GM19328 (cell line): Measurements from ENCODE around the gene CFC1B.
"Not testable (repeated sequence)": the region's sequence is repeated elsewhere in the genome, so short reads cannot be mapped to it uniquely, and the experiment has no call there.

ENCODE experiments used
- ATAC-seq: cut with Tn5 transposase; IDR thresholded peaks from one replicate; pipeline ENCODE4 v1.9.1; 2021; ENCODE audit warnings: mild to moderate bottlenecking, moderate library complexity; ENCODE audit not compliant: unreplicated experiment

The CFC1B gene

DNA sequence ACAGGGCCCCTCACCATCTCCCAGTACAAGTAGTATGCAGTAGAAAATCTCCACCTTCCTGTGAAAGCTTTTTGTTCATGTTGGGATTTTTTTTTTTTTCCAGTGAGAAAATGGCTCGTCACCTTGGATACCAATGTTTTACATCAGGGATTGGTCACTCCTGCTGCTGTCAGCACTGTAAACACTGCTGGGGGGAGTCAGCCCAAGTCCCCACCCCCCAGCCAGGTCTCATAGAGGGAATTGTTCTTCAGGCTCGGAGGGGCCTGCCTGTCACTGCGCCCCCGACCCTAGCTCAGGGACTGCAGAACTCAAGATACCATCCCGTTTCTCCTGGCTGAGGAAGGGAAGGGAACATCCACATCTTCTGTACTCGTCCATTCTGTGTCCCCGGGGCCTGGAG, at the start of gene CFC1B:
Gene CFC1B (plus strand): TSS at position 231 of the 400 bp plus-strand sequence. CDS start 263 bp downstream, outside the sequence.
- not testable (repeated sequence) for ATAC-seq

DNA sequence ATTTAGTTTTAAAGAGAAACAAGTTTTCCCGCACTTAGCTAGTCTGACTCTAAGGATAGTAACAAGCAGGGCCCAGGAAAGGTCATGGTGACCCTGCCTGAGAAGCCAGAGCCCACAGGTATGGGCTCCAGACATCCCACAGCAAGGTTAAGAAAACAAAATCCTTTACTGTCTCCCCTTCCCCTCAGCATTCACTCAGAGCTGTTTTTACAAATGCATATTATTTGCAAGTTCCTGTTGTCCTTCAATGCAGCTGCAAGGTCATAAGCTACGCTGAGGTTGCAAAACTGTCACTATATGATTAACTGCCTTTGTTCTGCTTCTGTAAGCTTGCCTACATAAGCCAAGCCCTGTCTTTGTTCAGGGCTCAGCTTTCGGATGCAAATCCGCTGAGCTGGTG, 29.9 kb upstream of the CFC1B start:
- ATAC-seq, result not testable (repeated sequence)

DNA sequence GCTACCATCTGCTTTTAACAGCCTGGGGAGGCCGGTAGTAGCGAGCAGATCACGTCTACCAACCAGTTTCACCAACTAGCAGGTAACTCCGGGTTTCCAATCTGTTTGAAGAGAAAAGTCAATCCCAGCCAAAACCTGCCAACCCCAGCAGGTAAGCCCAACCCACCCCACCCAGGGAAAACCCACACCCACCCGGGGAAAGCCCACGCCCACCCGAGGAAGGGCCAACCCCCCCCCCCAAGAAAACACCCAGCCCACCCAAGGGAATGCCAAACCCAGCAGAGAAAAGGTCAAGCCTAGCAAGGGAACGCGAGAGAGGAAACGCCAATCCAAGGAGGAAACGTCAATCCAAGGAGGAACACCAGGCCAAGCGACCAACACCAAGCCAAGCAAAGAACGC, 11.8 kb upstream of the CFC1B start, which contains the start of gene POTEI:
Gene POTEI (minus strand): TSS at position 101 of the 400 bp plus-strand sequence. CDS start 93 bp downstream, at position 8.
- ATAC-seq, result not testable (repeated sequence)

DNA sequence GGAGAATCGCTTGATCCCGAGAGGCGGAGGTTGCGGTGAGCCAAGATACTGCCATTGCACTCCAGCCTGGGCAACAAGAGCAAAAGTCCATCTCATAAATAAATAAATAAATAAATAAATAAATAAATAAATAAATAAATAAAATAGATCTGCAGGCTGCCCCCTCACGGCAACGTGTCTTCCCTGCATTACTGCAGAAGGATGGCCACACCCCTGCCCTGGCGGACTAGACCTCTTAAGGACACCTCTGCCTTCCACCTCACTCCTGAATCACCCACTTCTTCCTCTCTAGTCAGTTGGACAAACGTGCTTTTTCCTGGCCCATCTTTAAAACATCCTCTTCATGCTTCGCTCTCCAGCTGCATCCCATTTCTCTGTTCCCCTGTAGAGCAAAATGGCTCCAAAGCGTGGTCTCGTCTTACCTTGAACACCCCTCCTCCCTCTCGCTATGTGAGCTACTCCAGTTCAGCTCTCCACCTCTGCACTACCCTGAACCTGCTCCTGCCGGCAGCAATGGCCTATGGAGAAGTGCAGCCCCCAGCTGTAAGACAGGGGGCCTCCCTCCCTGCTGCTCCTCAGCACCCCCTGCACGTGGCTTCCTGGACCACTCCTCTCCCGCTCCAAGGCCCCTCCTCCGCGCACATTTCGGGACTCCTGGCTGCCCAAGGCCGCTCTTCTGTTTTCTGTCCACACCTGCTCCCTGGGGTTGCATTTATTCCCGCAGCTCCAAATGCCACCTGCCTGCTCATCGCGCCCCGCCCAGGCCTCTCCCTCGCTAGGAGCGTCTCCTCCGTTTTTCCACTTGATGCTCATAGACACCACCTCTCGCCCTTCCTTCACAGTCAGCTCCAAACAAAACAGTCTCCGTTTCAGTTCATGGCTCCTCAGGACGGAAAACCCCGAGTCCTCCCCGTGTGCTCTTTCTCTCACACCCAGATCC, 9.9 kb upstream of the CFC1B start:
- not testable (repeated sequence) for ATAC-seq

DNA sequence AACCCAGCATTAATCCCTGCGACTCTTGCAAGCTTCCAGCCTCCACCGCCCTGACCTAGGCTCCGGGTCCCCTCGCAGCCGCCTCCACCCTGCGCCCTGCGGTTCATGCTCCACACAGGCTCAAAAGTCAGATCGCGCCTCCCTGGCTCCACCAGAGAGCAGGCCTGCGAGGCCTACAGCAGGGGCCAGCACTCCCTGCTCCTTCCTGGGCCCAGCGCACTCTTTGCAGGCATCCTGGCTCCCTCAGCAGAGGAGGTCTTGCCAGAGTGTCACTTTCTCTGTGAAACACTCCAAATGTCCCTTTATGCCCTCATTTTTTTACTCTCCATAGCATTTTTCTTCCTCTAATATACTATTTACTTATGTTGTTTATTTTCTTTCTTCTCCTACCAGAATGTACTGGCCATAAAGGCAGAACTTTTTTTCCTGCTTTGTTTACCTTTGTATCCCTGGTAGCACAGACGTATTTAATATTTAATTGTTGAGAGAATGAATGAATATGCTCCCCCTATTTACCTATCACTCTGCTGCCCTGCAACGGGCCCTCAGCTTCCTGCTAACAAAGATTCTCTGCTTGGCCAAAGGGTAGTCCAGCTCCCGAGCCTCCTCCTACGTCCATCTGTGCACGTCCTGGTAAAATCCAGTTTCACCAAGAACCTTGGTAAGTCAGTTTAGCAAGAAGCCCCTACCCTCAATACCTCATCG, 9.1 kb upstream of the CFC1B start:
- not testable (repeated sequence) for ATAC-seq

DNA sequence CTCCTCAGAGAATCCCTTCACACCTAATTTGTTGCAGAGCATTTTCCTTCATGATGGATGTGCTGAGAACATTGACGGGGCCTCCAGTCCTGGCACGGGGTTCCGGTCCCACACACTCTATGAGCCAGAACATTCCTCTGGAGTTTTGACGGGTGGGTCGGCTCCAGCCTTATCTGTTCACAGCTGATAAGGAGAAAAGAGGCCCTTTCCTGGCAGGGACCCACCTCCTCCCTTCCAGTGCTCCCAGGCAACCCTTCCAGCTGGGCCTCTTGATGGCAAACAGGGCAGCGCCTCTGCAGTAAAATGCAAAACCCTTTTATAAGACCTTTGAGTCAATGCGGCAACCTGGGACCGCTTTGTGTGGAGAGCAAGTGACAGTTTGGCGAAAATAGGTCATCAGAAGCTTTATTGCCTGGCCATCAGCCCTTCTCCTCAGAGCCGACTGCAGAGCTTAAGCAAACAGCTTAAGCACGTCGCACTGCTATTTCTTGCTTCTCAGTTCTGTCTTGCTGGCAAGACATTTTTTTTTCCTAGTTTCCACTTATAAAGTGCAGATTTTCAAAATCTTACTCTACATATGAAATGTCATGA, 2.4 kb upstream of the CFC1B start:
- ATAC-seq, result not testable (repeated sequence)

DNA sequence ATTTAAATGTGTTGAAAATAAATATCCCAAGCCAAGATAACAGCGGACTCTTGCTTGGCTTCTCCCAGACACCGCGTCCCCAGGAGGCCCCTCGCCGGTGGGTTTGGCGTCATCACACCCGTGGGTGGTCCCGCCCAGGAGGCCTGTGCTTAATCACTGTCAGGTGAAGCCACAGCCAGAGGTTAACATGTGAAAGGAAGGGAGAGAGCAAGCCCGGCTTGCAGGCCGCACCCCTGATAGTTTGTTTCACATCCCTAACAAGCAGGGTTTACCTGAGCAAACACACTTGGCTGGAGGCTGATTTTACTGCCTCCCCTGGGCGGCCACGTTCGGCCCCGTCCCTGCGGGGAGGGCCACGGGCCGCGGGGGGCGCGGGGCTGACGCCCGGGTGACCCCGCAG, 1.4 kb downstream of the CFC1B start:
- ATAC-seq, result not testable (repeated sequence)

DNA sequence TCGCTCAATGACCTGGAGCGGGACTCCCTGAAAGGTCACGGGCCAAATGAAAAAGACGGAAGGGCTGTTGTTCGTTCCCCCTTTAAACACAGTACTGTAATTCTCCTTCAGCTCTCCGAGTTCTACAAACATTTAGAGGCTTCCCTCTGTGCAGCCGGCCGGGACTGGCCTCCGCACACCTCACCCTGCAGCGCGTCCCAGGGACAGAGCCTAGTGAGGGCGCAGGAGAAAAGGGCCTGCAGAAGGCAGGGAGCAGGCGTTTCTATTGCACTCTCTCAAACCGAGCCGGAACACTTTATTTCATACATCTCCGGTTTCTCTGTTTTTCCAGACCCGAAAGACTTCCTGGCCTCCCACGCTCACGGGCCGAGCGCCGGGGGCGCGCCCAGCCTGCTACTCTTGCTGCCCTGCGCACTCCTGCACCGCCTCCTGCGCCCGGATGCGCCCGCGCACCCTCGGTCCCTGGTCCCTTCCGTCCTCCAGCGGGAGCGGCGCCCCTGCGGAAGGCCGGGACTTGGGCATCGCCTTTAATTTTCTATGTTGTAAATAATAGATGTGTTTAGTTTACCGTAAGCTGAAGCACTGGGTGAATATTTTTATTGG, 6.4 kb downstream of the CFC1B start:
- ATAC-seq, result not testable (repeated sequence)

DNA sequence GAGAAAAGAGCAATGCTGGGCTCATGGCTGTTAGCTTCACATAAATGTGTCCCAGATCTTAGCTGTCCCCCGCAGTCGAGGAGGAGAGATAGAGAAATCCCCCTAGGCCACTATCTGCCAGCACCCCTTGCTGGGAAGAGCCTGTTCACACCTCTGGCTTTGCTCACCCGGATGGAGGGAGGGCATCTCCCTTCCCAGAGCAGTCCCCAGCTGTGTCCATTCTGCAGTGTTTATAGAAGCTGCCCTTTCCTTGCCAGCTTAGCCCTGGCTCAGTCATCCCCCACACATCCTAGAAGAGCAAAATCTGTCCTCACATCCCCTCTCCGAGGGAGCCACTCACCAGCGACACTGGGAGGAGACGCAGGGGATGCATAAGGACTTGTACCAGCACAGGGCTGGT, 8.5 kb downstream of the CFC1B start:
- not testable (repeated sequence) for ATAC-seq

DNA sequence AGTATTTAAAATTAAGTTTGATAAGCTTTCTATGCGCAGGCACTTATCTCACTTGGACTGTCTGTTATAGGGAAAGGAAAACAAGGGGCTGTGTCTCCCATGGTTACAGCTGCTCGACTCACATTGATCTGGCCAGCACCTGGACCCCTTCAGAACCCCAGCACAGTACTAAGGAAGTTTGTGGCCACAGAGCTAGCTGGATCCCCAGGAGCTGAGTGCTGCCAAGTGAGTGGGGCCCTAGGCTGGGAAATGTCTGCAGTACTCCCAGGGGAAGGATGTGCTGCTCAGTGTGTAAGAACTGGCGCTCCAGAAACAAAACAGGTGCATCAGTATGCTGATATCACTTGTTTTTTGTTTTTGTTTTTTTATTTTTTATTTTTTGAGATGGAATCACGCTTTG, 9.2 kb downstream of the CFC1B start:
- not testable (repeated sequence) for ATAC-seq

DNA sequence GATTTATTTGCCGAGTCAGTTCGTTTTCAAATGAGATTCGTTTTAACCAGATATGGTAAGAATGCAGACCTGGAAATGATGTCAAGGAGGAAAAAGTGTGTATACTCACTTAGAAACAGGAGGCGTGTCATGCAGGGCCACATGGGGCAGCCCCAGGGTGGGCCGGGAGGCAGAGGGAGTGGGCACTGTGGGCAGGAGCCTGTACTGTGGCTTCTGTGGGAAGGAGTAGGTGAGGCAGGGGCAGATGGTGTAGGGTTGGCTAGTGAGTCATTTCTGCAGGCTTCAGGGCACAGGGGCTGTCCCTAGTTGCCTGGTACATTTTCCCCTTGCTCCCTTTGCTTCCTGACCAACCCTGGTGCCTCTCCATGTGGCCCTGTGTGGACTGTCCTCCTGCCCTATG, 10.2 kb downstream of the CFC1B start:
- ATAC-seq, result not testable (repeated sequence)

DNA sequence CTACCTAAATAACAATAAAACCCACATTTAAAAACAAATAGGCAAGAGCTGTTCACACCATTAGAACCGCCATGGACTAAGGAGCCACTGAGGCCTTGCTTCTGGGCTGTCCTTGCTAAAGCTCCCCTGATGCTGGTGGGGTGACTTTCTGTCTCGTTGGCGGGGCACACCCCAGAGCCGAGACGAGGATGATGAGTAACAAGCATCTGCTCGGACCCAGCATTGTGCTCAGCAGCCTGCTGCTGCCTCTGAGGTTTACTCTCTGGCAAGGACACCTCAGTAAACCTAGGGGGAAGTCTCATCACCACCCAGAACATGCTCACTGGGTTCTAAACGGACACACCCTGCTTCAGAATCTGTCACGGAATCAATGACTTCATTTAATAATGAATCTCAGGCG, 10.7 kb downstream of the CFC1B start:
- not testable (repeated sequence) for ATAC-seq

DNA sequence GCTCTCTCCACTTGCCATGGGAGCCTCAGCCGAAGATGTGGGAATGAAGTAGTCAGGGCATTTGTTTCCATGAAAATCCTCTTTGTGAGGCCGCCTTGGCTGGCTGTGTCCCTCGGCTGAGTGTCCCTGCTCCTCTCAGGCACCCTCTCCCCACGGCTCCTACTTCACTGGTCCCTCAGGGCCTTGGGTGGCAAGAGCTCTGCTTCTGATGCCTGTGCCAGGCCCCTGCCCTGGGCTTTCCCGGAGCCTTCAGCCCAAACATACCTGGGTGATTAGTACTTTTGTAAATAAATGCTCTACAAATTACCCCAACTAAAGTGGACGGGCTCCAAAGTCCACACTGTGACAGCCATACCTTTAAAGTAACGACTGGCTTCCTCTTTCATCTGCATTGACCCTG, 15.6 kb downstream of the CFC1B start:
- ATAC-seq, result not testable (repeated sequence)

DNA sequence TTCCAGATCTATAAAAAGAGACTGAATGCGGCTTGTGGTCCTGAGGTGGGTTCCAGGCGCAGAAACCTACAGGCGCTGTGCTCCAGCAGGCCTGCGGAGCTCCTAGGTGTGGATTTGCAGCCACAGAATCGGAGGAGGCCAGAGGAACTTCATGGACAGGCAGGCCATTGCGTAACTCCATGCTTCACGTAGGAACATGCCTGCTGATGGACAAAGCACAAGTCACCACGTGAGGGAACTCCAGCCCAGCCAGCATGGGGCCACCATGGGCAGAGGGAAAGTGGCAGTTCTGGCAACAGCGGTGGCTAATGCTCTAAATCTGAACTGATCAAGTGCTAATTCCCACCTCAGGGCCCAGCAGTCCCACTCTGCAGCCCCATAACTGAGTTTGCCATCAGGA, 17.2 kb downstream of the CFC1B start:
- ATAC-seq, result not testable (repeated sequence)

DNA sequence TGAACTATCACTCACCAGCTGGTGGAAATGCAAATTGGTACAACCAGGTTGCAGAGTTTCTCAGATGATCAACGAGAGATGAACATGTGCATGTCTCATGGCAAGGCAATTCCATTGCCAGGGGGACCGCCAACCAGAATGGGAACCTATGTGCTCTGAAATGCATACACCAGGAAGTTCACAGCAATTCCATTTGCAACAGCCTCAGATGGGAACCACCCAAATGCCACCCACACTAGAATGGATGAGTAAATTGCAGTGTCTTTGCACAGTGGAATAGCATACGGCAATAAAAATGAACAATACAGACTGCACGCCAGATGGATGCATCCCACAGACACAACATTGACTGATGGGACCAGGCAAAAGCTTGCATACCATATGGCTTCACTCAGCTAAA, 21.8 kb downstream of the CFC1B start:
- not testable (repeated sequence) for ATAC-seq

DNA sequence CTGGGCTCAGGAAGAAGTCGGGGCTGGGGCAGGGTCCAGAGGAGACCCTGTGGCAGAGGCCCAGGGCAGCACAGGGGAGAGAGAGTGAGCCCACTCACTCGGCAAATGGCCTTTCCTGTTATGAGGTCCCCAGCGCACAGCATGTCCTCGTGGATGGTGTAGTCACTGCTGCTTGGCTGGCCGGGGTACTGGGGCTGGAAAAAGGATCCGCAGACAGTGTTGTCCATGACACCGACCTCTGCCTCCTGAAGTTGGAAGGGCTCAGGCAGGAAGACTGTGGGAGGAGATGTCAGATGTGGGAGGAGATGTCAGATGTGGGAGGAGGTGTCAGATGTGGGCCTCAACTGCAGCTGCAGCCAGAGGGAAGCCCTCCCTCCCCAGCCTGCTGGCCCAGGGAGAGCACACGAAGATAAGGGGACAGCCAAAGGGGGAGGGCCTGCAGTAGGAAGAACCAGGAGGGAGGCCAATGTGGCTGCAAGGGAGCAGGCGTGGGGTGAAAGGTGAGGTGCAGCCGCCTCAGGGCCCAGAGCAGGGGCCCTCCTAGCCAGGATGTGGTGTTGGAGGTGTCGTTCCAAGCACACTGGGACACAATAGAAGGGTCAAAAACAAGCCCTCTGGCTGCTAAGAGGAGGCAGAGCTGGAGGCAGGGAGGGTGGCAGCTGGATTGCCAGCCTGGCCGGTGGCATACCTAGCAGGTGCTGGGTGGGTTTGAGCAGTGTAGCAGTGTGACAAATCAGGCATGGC, 22.9 kb downstream of the CFC1B start:
- not testable (repeated sequence) for ATAC-seq

DNA sequence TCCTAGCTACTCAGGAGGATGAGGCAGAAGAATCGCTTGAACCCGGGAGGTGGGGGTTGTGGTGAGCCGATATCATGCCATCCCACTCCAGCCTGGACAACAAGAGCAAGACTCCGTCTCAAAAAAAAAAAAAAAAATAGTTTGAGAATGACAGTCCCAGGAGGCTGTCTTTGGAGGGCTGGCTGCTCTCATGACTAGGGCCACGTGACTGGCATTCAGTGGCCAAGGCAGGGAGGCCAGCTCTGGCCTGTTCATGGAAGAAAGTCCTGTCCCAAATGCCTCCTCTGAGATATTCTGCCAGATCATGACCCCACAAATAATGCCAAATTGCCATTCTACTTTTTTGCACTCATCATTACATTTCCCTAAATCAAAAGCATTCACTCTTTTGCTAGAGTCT, 24.0 kb downstream of the CFC1B start:
- ATAC-seq, result not testable (repeated sequence)

DNA sequence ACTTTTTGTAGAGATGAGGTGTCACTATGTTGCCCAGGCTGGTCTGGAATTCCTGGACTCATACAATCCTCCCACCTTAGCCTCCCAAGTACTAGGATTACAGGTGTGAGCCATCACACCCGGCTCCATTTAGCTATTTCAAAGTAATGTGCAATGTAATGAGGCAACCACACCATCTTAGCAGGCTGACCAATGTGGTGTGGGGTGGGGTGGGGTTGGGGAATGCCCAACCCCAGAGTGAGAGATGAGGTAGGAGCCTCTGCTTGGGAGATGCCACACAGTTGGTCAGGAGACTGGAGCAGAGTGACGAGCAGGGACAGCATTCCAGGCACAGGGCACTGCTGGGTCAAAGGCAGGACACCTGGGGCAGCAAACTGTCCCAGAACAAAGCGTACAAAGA, 27.4 kb downstream of the CFC1B start:
- ATAC-seq, result not testable (repeated sequence)

DNA sequence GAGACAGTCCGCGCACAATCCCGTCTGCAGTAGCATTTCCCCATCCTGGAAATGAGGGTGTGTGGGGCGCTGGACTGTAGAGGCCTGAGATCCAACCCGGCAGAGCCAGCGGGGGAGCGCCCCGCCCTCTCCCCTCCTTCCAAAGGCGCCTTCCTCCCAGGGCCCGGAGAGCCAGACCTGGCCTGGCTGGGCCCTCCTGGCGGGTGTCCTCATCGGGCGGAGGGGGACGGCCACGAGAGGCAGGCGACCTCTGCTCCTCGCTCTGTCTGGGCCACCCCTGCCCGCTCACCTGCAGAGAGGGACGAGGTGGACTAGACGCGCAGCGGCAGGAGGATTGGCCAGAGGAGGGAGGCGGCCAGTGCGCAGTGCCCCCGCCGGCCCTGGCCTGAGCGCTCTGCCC, 28.5 kb downstream of the CFC1B start:
- ATAC-seq, result not testable (repeated sequence)

DNA sequence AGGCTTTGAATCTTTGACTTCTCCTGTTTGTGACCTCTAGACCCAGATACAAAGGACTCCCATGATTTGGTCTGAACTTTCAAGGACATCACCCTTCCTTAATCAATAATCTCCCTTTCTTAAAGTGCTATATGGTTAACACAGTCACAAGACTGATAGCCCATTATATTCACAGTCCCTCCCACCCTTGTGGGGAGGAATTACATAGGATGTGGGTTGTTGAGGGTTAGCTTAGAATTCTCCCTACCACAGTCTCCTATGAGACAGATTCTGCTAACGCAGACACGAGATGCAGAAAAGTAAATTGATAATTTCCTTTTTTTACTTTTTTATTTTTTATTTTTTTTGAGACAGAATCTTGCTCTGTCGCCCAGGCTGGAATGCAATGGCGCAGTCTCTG, 33.2 kb downstream of the CFC1B start:
- not testable (repeated sequence) for ATAC-seq
